ENCODE results near the gene MAN1A1.

DNA sequence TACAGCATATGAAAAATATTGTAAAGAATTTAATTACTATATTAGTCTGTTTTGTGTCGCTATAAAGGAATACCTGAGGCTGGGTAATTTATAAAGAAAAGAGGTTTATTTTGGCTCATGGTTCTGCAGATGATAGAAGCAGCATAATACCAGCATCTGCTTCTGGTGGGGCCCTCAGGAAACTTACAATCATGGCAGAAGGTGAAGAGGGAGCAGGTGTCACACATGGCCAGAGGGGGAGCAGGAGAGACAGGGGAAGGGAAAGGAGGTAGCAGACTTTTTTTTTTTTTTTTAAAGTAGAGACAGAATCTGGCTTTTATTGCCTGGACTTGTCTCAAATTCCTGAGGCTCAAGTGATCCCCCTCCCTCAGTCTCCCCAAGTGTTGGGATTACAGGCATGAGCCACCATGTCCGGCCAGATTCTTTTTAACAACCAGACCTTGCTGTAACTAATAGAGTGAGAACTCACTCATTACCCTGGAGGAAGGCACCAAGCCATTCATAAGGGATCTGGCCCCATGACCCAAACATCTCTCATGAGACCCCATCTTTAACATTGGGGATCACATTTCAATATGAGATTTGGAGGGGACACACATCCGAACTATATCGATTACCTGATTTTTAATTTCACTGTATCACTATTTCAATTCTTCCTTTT lies 64.6 kb downstream of the MAN1A1 start:
- TF ChIP-seq, protein P1, sequence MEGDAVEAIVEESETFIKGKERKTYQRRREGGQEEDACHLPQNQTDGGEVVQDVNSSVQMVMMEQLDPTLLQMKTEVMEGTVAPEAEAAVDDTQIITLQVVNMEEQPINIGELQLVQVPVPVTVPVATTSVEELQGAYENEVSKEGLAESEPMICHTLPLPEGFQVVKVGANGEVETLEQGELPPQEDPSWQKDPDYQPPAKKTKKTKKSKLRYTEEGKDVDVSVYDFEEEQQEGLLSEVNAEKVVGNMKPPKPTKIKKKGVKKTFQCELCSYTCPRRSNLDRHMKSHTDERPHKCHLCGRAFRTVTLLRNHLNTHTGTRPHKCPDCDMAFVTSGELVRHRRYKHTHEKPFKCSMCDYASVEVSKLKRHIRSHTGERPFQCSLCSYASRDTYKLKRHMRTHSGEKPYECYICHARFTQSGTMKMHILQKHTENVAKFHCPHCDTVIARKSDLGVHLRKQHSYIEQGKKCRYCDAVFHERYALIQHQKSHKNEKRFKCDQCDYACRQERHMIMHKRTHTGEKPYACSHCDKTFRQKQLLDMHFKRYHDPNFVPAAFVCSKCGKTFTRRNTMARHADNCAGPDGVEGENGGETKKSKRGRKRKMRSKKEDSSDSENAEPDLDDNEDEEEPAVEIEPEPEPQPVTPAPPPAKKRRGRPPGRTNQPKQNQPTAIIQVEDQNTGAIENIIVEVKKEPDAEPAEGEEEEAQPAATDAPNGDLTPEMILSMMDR (IDR thresholded peaks at IDR 0.05 in 4 of 5, conservative IDR thresholded peaks at IDR 0.05 in 1 of 5): no peak
- TF ChIP-seq POLR2A (IDR thresholded peaks at IDR 0.05): no peak

All from gastrocnemius medialis (tissue), 4 donors.